ENCODE results near the gene MCF2L.

GRCh38 chr13:113061796-113062425 lies 92.9 kb downstream of the MCF2L start:
- TF ChIP-seq CTCF (IDR thresholded peaks at IDR 0.05) (no peak), POLR2A (IDR thresholded peaks at IDR 0.05) (no peak)
